Amniotic epithelial cell (primary cell): Measurements from ENCODE around the gene PTPRN2.
"Not testable (repeated sequence)": the region's sequence is repeated elsewhere in the genome, so short reads cannot be mapped to it uniquely, and the experiment has no call there.

Source experiments
- DNase-seq: peaks from one replicate; pipeline ENCODE4 v3.0.0-alpha.2; 2010; ENCODE audit warnings: low read depth

The PTPRN2 gene

DNA sequence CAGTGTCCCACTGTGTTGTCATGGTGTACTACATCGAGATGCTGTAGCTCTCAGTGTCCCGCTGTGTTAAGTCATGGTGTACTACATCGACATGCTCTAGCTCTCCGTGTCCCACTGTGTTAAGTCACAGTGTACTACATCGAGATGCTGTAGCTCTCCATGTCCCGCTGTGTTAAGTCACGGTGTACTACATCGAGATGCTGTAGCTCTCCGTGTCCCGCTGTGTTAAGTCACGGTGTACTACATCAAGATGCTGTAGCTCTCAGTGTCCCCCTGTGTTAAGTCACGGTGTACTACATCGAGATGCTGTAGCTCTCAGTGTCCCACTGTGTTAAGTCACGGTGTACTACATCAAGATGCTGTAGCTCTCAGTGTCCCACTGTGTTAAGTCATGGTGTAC lies 169.2 kb downstream of the PTPRN2 start:
- not testable (repeated sequence) for DNase-seq

DNA sequence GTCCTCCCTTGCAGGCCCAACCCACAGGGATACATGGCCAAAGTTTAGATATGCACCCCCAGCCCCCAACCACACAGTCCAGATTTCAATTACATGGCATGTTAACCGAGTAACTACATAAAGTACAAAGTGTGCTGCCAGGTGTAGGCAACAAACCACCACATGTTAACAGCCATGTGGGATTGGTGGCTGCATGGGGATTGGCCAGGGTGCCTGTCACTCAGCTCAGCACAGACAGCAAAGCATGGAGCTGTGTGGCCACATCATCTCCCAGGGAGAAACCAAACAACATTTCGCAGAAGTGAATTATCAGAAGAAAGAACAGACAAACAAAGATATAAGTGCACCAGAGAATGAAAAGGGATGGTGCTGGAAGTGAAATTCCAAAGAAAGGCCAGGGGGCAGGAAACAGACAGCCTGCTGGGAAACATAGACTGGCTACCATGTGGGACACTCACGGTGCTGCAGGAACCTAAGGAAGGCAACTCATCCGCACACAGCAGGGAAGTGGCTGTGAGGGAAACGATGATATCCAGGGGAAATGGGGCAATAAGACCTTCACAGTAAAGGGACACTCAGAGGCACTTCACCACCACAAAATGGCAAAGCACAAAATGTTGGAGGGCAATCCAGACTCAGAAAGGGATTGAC lies 171.2 kb downstream of the PTPRN2 start:
- no peak for DNase-seq

DNA sequence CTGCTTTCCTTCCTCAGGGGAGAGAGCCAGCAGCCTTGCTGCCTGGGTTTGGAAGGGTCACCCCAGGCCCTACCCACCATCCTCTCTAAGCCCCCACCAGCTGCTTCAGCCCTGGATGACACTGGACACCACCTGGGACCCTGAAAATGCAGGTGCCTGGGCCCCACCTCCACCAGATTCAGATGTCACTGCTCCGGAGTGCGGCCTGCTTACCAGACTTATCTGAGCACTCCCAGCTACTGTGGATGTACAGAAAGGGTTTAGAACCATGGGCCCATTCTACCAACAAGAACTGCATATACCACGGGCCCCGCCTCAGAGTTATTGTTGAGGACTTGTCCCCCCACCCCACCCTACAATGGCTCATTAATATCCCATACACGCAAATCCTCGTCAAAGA lies 172.3 kb downstream of the PTPRN2 start:
- no peak for DNase-seq

DNA sequence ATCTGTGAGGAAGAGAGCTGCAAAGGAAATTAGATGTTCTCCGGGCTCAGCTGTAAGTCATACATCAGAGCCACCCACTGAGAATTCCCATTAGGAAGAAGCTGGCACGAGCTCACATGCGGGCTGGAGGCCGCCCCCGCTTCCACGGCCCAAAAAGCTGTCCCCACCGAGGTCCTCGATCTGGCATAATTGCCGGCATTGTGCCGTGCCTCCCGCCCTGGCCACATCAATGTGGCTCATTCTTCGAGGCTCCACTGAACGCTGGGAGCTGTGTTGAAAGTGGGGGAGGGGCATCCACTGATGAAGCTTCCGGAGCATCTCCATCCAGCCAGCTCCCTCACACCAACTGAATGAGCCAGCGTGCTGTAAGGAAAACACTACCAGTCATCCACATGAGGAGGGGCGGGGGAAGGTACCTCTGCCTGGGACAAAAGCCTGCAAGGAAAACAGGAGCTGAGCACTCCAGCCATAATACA lies 173.1 kb downstream of the PTPRN2 start:
- no peak for DNase-seq

DNA sequence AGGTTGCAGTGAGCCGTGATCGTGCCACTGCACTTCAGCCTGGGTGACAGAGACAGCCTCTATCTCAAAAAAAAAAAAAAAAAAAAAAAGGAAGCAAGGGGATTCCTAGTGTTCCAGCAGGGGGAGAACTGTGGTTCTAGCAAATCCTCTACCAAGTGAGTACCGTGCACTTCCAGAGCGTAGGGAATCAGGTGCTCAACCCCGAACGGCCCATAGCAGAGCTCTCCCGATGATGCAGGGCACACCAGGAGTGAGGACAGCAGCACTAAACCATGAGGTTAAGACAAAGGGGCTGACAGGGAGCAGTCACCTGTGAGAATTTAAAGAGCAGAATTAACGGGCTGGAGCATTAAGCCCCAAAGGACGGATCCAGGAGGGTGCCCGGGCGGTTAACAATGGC lies 173.6 kb downstream of the PTPRN2 start:
- no peak for DNase-seq

DNA sequence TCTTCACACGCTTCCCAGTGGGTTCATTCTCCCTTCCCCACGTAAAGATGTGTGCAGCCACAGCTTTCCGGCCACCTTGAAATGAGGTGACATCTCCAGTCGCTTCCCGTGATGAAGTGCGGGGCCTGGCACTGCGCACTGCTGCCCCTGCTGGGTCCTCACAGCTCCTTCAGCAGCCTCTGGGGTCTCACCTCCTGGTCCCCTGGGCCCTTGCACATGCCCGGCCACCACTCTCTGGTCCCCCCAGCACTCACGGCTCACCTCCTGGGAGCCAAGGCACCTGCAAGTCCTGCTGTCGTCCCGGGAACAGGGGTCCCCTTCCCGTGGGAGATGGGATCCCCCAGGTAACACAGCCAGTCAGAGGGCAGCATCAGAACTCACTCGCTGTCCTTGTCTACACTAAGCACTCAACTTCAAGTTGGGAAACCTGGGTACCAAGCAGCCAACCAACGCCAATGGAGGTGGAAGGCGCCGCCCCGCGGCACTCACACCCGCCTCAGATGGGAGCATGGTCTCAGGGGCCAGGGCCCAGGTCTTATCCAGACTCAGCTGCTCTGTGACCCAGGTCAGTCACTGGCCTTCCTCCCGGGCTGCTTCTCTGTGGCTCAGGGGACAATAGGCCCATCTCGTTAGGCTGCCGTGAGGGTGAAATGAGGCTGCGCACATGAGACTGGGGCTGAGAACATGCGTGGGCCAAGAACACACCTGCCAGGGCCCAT lies 176.2 kb downstream of the PTPRN2 start:
- no peak for DNase-seq

DNA sequence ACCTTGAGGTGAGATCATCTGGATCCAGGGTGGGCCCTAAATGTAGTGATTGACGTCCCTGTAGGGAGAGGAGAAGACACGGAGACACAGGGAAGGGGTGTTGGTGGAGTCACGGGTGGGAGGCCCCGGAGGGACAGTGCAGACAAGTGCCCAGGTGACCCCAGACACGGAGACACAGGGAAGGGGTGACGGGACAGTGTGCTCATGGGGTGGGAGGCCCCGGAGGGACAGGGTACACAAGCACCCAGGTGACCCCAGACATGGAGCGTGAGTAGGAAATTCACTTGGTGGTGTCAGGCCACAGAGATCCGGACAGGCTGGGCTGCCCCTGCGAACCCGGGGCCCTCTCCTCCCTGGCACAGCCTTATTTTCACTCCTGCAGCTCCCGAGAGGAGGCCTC lies 176.9 kb downstream of the PTPRN2 start:
- no peak for DNase-seq

DNA sequence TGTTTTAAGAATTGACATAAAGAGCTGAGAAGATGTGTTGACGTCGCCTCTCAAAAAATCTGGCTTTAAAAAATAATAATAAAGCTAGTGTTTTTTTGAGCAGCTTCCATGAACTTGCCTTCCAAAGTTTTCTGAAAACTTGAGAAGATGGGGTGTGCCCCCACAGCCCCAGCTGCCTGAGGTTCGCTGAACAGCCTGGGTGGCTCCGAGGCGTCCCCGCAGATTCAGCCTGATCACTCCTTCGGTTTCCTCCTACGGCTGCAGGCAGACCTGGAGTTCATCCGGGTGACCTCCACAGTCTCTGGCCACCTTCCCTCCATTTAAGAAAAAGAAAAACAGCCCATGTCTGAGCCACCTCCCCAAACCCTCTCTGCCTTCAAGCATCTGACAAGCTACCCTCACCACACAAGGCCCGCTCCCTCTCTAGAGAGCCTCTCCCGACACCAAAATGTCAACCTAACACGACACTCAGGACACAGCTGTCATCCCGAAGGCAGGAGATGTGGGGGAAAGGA lies 177.8 kb downstream of the PTPRN2 start:
- DNase-seq: no peak

DNA sequence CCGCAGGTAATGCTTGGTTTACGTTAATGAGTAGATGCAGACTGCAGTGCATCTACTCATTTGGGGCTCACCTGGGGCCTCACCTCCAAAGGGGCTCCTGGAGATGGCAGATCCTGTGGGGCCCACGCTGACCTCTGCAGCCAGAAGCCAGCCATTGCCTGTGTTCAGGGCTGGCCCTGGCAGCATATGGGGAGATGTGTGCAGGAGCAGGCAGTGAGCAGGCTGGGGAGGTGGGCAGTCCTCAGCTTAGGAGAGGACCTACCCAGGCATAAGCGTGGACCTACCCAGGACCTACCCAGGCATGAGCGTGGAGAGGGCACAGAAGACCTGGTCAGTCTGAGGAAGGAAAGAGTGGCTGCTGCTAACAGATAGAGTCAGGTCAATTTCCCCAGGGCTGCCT lies 178.5 kb downstream of the PTPRN2 start:
- DNase-seq: no peak

DNA sequence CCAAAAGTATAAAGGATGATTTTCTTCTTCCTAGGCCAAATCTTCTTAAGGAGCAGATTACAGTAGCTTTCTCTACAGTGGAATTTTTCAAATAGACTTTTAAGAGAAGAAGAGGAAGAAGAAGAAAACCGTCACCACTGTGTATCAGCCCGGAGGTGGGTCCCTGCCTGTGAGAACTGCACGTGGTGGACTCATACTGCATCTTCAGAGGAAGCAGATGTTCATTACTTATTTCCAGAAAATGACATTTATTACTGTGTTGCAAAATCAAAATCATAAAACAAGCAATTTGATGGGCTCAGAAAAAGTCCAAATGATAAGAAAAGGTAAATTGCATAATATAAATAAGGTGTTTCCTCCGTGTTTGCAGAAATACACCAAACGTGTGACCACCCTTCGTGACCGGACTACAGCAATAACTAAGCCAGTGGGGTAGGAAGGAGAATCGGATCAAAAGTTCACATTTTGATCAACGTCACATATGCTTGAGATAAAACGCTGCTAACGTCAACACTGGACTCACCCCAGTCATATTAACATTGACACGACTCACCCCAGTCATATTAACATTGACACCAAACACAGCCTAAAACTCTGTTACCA lies 179.2 kb downstream of the PTPRN2 start:
- no peak for DNase-seq

DNA sequence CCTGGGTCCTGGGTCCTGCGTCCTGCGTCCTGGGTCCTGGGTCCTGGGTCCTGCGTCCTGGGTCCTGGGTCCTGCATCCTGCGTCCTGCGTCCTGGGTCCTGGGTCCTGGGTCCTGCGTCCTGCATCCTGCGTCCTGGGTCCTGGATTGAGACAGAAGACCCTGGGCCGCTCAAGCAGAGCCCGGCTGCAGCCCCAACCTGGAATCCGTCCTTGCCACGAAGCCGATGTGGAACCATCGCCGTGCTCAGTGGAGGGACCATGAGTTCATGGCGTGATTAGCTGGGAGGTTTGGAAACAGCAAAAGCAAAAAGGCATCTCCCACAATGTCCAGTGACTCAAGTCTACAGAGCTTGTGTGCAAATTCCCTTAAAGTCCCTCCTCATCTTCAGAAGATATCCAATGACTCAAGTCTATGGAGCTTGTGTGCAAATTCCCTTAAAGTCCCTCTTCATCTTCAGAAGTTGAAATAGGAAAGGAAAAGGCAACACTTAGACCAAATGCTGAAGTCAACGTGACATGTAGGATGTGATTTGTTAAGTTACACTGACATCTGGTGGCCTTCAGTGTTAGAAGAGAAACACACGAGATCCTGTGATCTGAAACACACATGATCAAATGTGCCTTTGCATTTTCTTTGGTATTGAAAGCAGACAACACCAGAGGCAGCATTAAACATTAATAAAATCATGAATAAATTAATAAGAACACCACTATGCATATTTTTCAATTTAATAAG lies 179.9 kb downstream of the PTPRN2 start:
- DNase-seq: peak; percentile 18

DNA sequence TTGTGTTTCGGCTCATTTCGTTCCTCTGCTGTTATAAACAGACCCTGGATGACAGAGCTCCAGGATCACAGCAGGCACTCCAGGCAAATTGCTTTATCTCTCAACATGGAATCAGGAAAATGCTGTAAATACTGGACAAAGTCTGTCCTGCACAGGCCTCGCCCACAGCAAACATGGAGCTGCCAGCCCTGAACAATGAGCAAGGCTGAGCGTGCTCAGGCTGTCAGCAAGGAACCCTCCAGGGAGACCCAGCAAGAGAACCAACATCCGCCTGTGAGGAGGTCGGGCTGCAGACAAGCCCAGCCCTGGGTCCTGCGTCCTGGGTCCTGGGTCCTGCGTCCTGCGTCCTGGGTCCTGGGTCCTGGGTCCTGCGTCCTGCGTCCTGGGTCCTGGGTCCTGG lies 180.8 kb downstream of the PTPRN2 start:
- DNase-seq: no peak

DNA sequence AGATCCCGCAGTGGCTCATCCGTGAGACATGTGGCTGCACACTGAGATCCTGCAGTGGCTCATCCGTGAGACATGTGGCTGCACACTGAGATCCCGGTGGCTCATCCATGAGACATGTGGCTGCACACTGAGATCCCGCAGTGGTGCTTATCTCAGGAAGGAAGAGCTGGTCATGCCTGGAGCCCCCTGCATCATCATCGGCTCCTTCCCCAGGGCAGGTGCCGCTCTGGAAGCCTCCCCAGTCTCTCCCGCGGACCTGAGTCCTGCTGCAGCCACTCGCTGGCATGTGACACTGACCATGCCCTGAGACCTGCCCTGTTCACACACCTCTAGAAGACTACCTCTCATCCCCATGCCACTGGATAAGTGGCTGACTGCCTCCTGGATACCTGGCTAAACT lies 181.3 kb downstream of the PTPRN2 start:
- DNase-seq: no peak

DNA sequence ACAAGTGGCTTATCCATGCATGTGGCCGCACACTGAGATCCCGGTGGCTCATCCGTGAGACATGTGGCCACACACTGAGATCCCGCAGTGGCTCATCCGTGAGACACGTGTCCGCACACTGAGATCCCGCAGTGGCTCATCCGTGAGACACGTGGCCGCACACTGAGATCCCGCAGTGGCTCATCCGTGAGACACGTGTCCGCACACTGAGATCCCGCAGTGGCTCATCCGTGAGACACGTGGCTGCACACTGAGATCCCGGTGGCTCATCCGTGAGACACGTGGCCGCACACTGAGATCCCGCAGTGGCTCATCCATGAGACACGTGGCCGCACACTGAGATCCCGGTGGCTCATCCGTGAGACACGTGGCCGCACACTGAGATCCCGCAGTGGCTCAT lies 181.9 kb downstream of the PTPRN2 start:
- DNase-seq: not testable (repeated sequence)

DNA sequence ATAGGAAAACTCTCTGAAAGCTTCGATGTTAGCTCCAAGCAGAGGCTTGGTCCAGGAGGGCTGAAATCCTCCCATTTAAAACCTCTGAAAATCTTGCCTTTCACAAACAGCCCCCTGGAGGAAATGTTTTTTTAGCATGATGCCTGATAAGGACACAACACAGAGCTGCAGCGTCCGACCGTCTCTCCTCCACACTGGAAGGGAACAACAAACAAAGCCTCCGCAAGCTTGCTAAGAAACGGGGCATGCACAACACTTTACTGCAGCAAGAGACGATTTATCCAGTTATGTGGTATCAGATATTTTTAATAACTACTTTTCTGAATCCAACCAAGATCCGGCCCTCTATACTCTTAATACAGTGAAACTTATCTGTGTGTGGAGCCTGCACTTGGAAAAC lies 182.3 kb downstream of the PTPRN2 start:
- no peak for DNase-seq

DNA sequence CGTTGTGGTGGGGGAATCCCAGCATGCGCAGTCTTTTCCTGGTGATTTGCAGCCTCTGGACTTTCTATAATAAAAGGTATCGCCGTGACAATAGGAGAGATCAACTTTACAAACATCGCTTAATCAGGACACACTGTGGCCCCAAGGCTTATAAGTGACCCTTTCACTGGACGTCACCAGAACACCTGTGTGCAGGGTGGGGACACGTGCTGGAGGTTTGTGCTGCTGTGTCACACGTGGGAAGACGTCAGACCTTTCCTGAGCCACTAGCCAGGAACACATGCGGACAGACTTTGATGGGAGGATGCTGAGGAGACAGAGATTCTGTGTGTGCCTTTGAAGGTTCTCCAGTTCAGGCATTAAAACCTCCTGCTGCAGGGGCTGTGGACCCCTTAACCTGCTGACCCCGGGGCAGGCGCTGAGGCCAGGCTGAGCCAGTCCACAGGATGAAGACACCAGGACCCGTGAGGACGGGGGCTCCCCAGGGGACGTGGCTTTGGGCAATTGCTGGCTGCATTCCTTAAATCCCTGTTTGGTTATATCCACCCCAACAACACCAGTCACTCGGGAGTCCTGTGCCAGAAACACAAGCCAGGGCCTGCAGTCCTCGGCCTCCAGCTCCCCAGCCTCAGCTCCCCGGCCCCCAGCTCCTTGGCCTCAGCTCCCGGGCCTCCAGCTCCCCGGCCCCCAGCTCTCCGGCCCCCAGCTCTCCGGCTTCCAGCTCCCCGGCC lies 183.4 kb downstream of the PTPRN2 start:
- no peak for DNase-seq

DNA sequence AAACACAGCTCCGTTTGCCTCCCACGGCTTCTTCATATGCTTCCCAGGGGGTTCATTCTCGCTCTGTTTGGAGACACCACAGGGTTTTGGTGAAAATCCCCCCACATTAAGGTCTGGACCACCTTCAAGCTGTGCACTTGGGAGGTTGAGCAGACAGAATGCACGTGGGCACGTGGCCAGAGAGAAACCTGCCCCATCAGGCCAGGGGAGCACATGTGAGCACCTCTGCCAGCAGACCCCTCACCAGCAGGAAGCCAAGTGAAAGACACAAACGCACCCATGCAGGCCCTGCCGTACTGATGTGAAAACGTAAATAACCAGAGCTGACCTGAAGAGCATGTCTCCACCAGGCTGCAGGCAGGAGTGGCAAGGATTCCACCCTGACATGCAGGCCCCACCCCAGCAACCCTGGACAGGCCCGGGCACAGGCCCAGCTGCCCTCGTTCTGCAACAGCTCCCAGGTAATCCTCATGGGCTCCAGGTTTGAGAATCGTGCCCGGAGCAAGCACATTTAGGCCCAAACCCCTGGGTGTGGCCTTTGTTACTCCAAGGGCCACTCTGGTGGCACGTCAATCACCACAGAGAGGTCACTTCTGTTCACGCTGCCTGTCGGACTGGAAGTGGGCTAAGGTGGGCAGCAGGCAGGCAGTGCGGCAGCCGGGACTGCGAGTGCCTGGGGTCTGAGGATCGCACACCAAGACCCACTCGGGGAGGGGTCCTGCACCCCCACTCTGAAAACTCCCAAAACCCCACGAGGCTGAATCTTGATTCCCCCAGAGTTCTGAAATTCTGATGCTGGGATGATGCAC lies 184.4 kb downstream of the PTPRN2 start:
- DNase-seq: no peak

DNA sequence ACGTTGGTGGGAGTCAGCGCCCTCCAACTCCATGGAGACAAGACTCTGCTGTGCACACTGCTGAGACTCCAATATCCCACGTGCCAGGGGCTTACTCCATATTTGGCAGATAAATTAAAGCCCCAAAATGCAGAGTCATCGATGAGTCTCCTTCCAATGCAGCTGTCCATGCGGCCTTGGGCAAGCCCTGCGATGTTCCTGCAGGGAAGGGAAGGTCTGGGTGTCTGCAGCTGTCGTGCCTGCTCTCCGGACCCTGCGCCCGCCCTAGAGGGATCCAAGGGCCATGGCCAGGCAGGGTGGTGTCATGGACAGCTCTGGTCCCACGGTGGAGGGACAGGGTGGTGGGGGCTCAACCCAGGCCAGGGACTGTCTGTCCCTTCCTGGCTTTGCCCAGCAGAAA lies 185.2 kb downstream of the PTPRN2 start:
- no peak for DNase-seq

DNA sequence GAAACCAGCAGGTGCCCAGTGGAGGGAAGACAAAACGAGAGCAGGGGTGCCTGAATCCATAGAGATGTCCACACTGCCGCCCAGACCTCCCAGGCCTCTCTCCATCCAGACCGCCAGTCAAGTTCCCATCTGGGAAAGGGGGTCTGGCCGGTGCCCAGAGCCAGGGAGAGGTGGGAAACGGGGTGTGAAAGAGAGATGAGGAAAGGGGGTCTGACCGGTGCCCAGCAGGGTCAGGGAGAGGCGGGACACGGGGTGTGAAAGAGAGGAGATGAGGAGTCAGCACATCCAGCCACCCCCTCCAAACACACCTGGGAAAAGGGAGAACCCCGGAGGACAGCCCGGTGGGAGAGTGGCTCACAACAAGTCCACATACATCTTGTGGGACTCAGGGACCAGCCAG lies 185.8 kb downstream of the PTPRN2 start:
- DNase-seq: no peak

DNA sequence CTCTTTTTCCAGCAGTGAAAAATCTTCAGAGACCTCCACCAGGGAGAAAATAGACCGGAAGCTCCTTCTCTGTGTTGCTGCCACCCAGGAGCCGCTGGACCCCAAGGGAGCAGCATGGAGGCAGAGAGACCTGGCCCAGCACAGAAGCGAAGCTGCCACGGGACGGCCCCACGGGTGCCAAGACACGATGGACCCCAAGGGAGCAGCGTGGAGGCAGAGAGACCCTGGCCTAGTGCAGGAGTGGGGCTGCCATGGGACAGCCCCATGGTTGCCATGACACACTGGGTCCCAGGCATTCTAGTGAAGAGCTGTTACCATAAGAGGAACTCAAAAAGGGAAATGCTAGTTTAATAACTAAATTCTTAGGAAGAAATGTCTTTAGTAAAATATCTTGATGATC lies 186.3 kb downstream of the PTPRN2 start:
- DNase-seq: no peak
